B cell (primary cell): ENCODE data around the gene DDX21. TPM values are rescaled to one million over a fixed set of nuclear protein-coding genes. Genes with fewer than 3 reads are reported as not detected.
"Not testable (repeated sequence)": the region's sequence is repeated elsewhere in the genome, so short reads cannot be mapped to it uniquely, and the experiment has no call there.

ENCODE experiments used
- ATAC-seq: fragments of 200-7000 bp; cut with Tn5 transposase; one replicate; pipeline ENCODE4 v1.10.0; 2021; ENCODE audit warnings: low read depth, mild to moderate bottlenecking, moderate number of reproducible peaks, moderate library complexity
- CTCF ChIA-PET: fragments of 350-600 bp; sonication (Branson Sonifier 250); formaldehyde crosslinking; loops from one replicate; lab custom pipeline; 2021; ENCODE audit warnings: antibody characterized with exemption, inconsistent platforms; lab: Charles Lee
- POLR2A ChIA-PET: fragments of 350-600 bp; sonication (Branson Sonifier 250); formaldehyde crosslinking; loops from one replicate; lab custom pipeline; 2021; ENCODE audit warnings: antibody characterized with exemption; lab: Charles Lee
- DNase-seq: peaks from one replicate; pipeline ENCODE4 v3.0.0; 2013
- H2AFZ ChIP-seq: 2 replicates; pipeline ENCODE4 v1.6.1; 2012; ENCODE audit warnings: mild to moderate bottlenecking, low read depth, low read length; ENCODE audit not compliant: insufficient read depth, poor library complexity, severe bottlenecking
- H3K27ac ChIP-seq, 2 donors: 1 replicate in 1 of 2; 2 replicates in 1 of 2; pipeline ENCODE4 v1.5.1; 2012 to 2013; ENCODE audit warnings: low read length in 2 of 2, mild to moderate bottlenecking in 2 of 2, moderate library complexity in 1 of 2
- H3K27me3 ChIP-seq, 4 experiments: fragments of 200-600 bp in 1 of 4; sonication (generic) in 1 of 4; replicated peaks in 1 of 4; 1 replicate in 2 of 4; 2 replicates in 2 of 4; pipeline versions ENCODE4 v1.6.1 to v1.7.0; 2013 to 2016; ENCODE audit warnings: low read length in 3 of 4, mild to moderate bottlenecking in 2 of 4, mixed read lengths in 1 of 4, moderate library complexity in 1 of 4; ENCODE audit not compliant: insufficient read depth in 4 of 4, control insufficient read depth in 3 of 4; ENCODE audit errors: control extremely low read depth in 1 of 4
- H3K36me3 ChIP-seq, 2 experiments: replicated peaks in 1 of 2; 1 replicate in 1 of 2; 2 replicates in 1 of 2; pipeline versions ENCODE4 v1.6.1 to v1.7.1; 2013; ENCODE audit warnings: low read length in 1 of 2; ENCODE audit not compliant: insufficient read depth in 2 of 2, control insufficient read depth in 1 of 2; ENCODE audit errors: control extremely low read depth in 1 of 2, extremely low read depth in 1 of 2
- H3K4me1 ChIP-seq, 2 donors: fragments of 200-600 bp in 1 of 2; sonication (generic) in 1 of 2; 1 replicate in 1 of 2; 2 replicates in 1 of 2; pipeline versions ENCODE4 v1.5.1 to v1.6.1; 2013 to 2017; ENCODE audit warnings: low read length in 2 of 2; ENCODE audit not compliant: control insufficient read depth in 2 of 2, insufficient read depth in 2 of 2
- H3K4me2 ChIP-seq: replicated peaks from 2 replicates; pipeline ENCODE3; 2012; ENCODE audit warnings: mild to moderate bottlenecking, low read depth, low read length; ENCODE audit not compliant: poor library complexity, severe bottlenecking
- H3K4me3 ChIP-seq, 5 experiments: fragments of 200-600 bp in 1 of 5; sonication (generic) in 1 of 5; 1 replicate in 3 of 5; 2 replicates in 2 of 5; pipeline versions ENCODE4 v1.5.1 to v1.7.0; 2011 to 2016; ENCODE audit warnings: low read length in 4 of 5, mild to moderate bottlenecking in 4 of 5, low read depth in 2 of 5, control low read depth in 1 of 5, moderate library complexity in 1 of 5; ENCODE audit not compliant: insufficient read depth in 1 of 5; ENCODE audit errors: control extremely low read depth in 1 of 5, extremely low read depth in 1 of 5
- H3K79me2 ChIP-seq: fragments of 200-600 bp; sonication (generic); one replicate; pipeline ENCODE4 v1.6.0; 2016; ENCODE audit warnings: low read length; ENCODE audit not compliant: control insufficient read depth, insufficient read depth
- H3K9ac ChIP-seq: fragments of 200-600 bp; sonication (generic); 2 replicates; pipeline ENCODE4 v1.6.1; 2017; ENCODE audit warnings: mild to moderate bottlenecking, low read length, moderate library complexity
- H3K9me3 ChIP-seq, 3 donors: one replicate each; pipeline versions ENCODE4 v1.6.1 to v1.7.1; 2013; ENCODE audit warnings: low read length in 2 of 3; ENCODE audit not compliant: control insufficient read depth in 2 of 3, insufficient read depth in 1 of 3; ENCODE audit errors: control extremely low read depth in 1 of 3
- H4K20me1 ChIP-seq: 2 replicates; pipeline ENCODE4 v1.6.0; 2012; ENCODE audit warnings: mild to moderate bottlenecking, low read length; ENCODE audit not compliant: insufficient read depth, control insufficient read depth, poor library complexity, severe bottlenecking
- H3K27ac Mint-ChIP-seq: one replicate; pipeline ENCODE4 v1.8.0; 2021; ENCODE audit warnings: mixed read lengths
- H3K27me3 Mint-ChIP-seq: one replicate; pipeline ENCODE4 v1.8.0; 2021; ENCODE audit warnings: mixed read lengths
- H3K4me1 Mint-ChIP-seq: one replicate; pipeline ENCODE4 v1.8.0; 2021; ENCODE audit warnings: mixed read lengths
- H3K4me3 Mint-ChIP-seq: one replicate; pipeline ENCODE4 v1.8.0; 2021; ENCODE audit warnings: mixed read lengths
- H3K9me3 Mint-ChIP-seq: one replicate; pipeline ENCODE4 v1.8.0; 2022; ENCODE audit warnings: mixed read lengths; ENCODE audit not compliant: insufficient read depth
- CTCF ChIP-seq: fragments of 200-600 bp; IDR thresholded peaks from one replicate; pipeline ENCODE4 v1.8.0; 2022; ENCODE audit warnings: antibody characterized with exemption, mild to moderate bottlenecking
- EZH2 ChIP-seq: IDR thresholded peaks from 2 replicates; pipeline ENCODE4 v1.6.1; 2012; ENCODE audit warnings: borderline replicate concordance, low read depth, mild to moderate bottlenecking, moderate library complexity, low read length; ENCODE audit not compliant: insufficient read depth, poor library complexity, severe bottlenecking
- WGBS: methylation state at CpG from one replicate; pipeline ENCODE4 v1.1.5; 2013; ENCODE audit warnings: missing lambda C conversion rate; ENCODE audit not compliant: insufficient coverage; 5-methylcytosine and 5-hydroxymethylcytosine counted together
- intact Hi-C: fragments of 100-400 bp; cut with micrococcal nuclease; formaldehyde crosslinking; loops from one replicate; pipeline ENCODE4 v1.10.0; 2022
- polyA plus RNA-seq: library from polyadenylated mRNA; depleted of rRNA; stranded (reverse); fragments of >200 nt; gene quantifications from 2 replicates; pipeline ENCODE4 v1.2.3, GENCODE V29; 2012
- total RNA-seq, 2 donors: library from RNA; stranded (reverse); fragments of 120-200 nt in 1 of 2; gene quantifications; 1 replicate in 1 of 2; 2 replicates in 1 of 2; pipeline versions ENCODE4 v1.2.3 to v1.2.4, GENCODE V29; 2013 to 2022

Gene DDX21
- total and polyA plus RNA-seq, 2 donors (not counting 1 experiment from before 2014, with no cell fraction given) = 17.8 to 43.5 TPM

GRCh38 chr10:68925489-68925888, 30.5 kb upstream of the DDX21 start:
- ChIA-PET CTCF (interaction anchor here (1.1 kb wide), 1 partner anchor 12 kb away, joined by 3 read pairs; no protein-coding TSS in a partner anchor), POLR2A (no interaction called here)
- intact Hi-C loops = no loop called here
- Histone ChIP-seq H4K20me1 (peaks cover 10% of the 10 kb centered on the region), H3K27ac (no peak overlapping the region), H3K36me3 (peaks cover 6 to 36% of the 10 kb centered on the region in 2 experiments), H3K4me2 (no peak overlapping the region), H3K27me3 (no peaks in the 10 kb centered on the region), H3K9ac (no peak overlapping the region), H3K4me3 (no peak overlapping the region), H2AFZ (no peak overlapping the region), H3K79me2 (peaks cover 32% of the 10 kb centered on the region), H3K9me3 (no peaks in the 10 kb centered on the region), H3K4me1 (no peaks in the 10 kb centered on the region)
- DNase-seq (no peak), ATAC-seq (no peak)
- Mint-ChIP-seq H3K27me3 (no peaks in the 10 kb centered on the region), H3K4me3 (no peak overlapping the region), H3K9me3 (no peaks in the 10 kb centered on the region), H3K4me1 (no peaks in the 10 kb centered on the region), H3K27ac (no peak overlapping the region)
- 96% methylated on average over 4 of the region's 4 CpGs for WGBS
- TF ChIP-seq CTCF (no peak), EZH2 (no peak)

GRCh38 chr10:68929157-68929556, 26.8 kb upstream of the DDX21 start:
- H3K4me2 ChIP-seq, H3K27me3 Mint-ChIP-seq, DNase-seq, H3K27ac ChIP-seq, H3K4me1 ChIP-seq, H3K27ac Mint-ChIP-seq, CTCF ChIA-PET, H3K4me3 ChIP-seq, H2AFZ ChIP-seq, ATAC-seq, H3K27me3 ChIP-seq, H3K4me1 Mint-ChIP-seq, H3K9me3 ChIP-seq, H3K9me3 Mint-ChIP-seq, POLR2A ChIA-PET, H3K9ac ChIP-seq, intact Hi-C loops, H4K20me1 ChIP-seq, H3K4me3 Mint-ChIP-seq: not testable (repeated sequence)
- Histone ChIP-seq H3K79me2 (peaks cover 39% of the 10 kb centered on the region), H3K36me3 (peaks cover 4 to 54% of the 10 kb centered on the region in 2 experiments)
- WGBS = 100% methylated on average over 1 of the region's 2 CpGs

- H3K27me3 ChIP-seq, H3K4me1 Mint-ChIP-seq, H3K9me3 ChIP-seq, intact Hi-C loops, H3K27me3 Mint-ChIP-seq, H3K4me3 Mint-ChIP-seq, H3K9ac ChIP-seq, CTCF ChIA-PET, H3K4me3 ChIP-seq, H3K4me1 ChIP-seq, DNase-seq, H2AFZ ChIP-seq, H3K9me3 Mint-ChIP-seq, ATAC-seq, H4K20me1 ChIP-seq, H3K27ac Mint-ChIP-seq, H3K4me2 ChIP-seq, H3K27ac ChIP-seq: not testable (repeated sequence)
- WGBS = 100% methylated on average over 4 of the region's 8 CpGs
- POLR2A ChIA-PET = interaction anchor here (0.6 to 0.7 kb wide), 2 partner anchors 46 to 109 kb away, joined by 3 to 18 read pairs; no protein-coding TSS in a partner anchor
- Histone ChIP-seq H3K79me2 (peaks cover 32% of the 10 kb centered on the region), H3K36me3 (peaks cover 4 to 56% of the 10 kb centered on the region in 2 experiments)
Observed at GRCh38 chr10:68929888-68930287, 26.1 kb upstream of the DDX21 start.
